CD14-positive monocyte (primary cell): Measurements from ENCODE around the gene LMBRD1. TPM values are rescaled to one million over a fixed set of nuclear protein-coding genes. Genes with fewer than 3 reads are reported as not detected.

ENCODE experiments used
- DNase-seq, 3 donors: peaks; one replicate each; pipeline ENCODE4 v3.0.0-alpha.2; 2011 to 2022
- H2AFZ ChIP-seq: 2 replicates; pipeline ENCODE4 v1.6.0; 2012; ENCODE audit warnings: mild to moderate bottlenecking, low read depth, low read length, inconsistent platforms; ENCODE audit not compliant: insufficient read depth, poor library complexity, severe bottlenecking
- H3K27ac ChIP-seq, 2 donors: 1 replicate in 1 of 2; 2 replicates in 1 of 2; pipeline ENCODE4 v1.5.1; 2012 to 2013; ENCODE audit warnings: low read length in 2 of 2, control low read depth in 1 of 2, inconsistent platforms in 1 of 2, low read depth in 1 of 2, mild to moderate bottlenecking in 1 of 2
- H3K27me3 ChIP-seq, 2 donors: one replicate each; pipeline versions ENCODE4 v1.6.0 to v1.6.1; 2011 to 2013; ENCODE audit warnings: low read length in 2 of 2; ENCODE audit not compliant: control insufficient read depth in 2 of 2, insufficient read depth in 2 of 2
- H3K36me3 ChIP-seq, 2 donors: replicated peaks in 1 of 2; 1 replicate in 1 of 2; 2 replicates in 1 of 2; pipeline versions ENCODE4 v1.5.1 to v1.6.1; 2012 to 2013; ENCODE audit warnings: low read length in 2 of 2, control low read depth in 1 of 2, inconsistent platforms in 1 of 2, mild to moderate bottlenecking in 1 of 2; ENCODE audit not compliant: insufficient read depth in 2 of 2, control insufficient read depth in 1 of 2
- H3K4me1 ChIP-seq, 2 donors: 1 replicate in 1 of 2; 2 replicates in 1 of 2; pipeline versions ENCODE4 v1.5.1 to v1.6.1; 2012 to 2013; ENCODE audit warnings: low read length in 2 of 2, control low read depth in 1 of 2, inconsistent platforms in 1 of 2, mild to moderate bottlenecking in 1 of 2, moderate library complexity in 1 of 2; ENCODE audit not compliant: insufficient read depth in 2 of 2, control insufficient read depth in 1 of 2
- H3K4me2 ChIP-seq: replicated peaks from 2 replicates; pipeline ENCODE3; 2012; ENCODE audit warnings: low read length, moderate library complexity, mild to moderate bottlenecking; ENCODE audit not compliant: poor library complexity, severe bottlenecking; ENCODE audit errors: extremely low read depth
- H3K4me3 ChIP-seq, 3 experiments: fragments of 200-600 bp in 1 of 3; sonication (generic) in 1 of 3; replicated peaks in 1 of 3; 1 replicate in 2 of 3; 2 replicates in 1 of 3; pipeline ENCODE4 v1.5.1; 2011 to 2013; ENCODE audit warnings: low read length in 3 of 3, mild to moderate bottlenecking in 3 of 3, control low read depth in 2 of 3, low read depth in 2 of 3, inconsistent platforms in 1 of 3, moderate library complexity in 1 of 3
- H3K79me2 ChIP-seq: 2 replicates; pipeline ENCODE4 v1.6.0; 2012; ENCODE audit warnings: mild to moderate bottlenecking, control low read depth, inconsistent platforms, low read length, moderate library complexity; ENCODE audit not compliant: insufficient read depth
- H3K9ac ChIP-seq: 2 replicates; pipeline ENCODE4 v1.6.0; 2017; ENCODE audit warnings: low read length, mild to moderate bottlenecking; ENCODE audit not compliant: insufficient read depth, poor library complexity, severe bottlenecking
- H3K9me3 ChIP-seq, 2 donors: replicated peaks in 1 of 2; 1 replicate in 1 of 2; 2 replicates in 1 of 2; pipeline versions ENCODE4 v1.5.1 to v1.6.1; 2012 to 2013; ENCODE audit warnings: low read length in 2 of 2, control low read depth in 1 of 2; ENCODE audit not compliant: control insufficient read depth in 1 of 2, insufficient read depth in 1 of 2
- H4K20me1 ChIP-seq: 2 replicates; pipeline ENCODE4 v1.6.0; 2012; ENCODE audit warnings: mild to moderate bottlenecking, low read length, control low read depth, moderate library complexity; ENCODE audit not compliant: insufficient read depth
- H3K27ac Mint-ChIP-seq, 7 donors: one replicate each; pipeline ENCODE4 v1.8.0; 2020; ENCODE audit warnings: mild to moderate bottlenecking in 7 of 7, mixed read lengths in 7 of 7, moderate library complexity in 6 of 7, inconsistent platforms in 2 of 7
- H3K27me3 Mint-ChIP-seq, 3 donors: one replicate each; pipeline ENCODE4 v1.8.0; 2021 to 2022; ENCODE audit warnings: low read depth in 3 of 3, mild to moderate bottlenecking in 3 of 3, mixed read lengths in 3 of 3, moderate library complexity in 3 of 3, inconsistent platforms in 1 of 3
- H3K36me3 Mint-ChIP-seq, 2 donors: one replicate each; pipeline ENCODE4 v1.8.0; 2020; ENCODE audit warnings: mixed read lengths in 2 of 2, inconsistent platforms in 1 of 2, mild to moderate bottlenecking in 1 of 2
- H3K4me1 Mint-ChIP-seq: one replicate; pipeline ENCODE4 v1.8.0; 2020; ENCODE audit warnings: mild to moderate bottlenecking, mixed read lengths
- H3K4me3 Mint-ChIP-seq, 2 donors: one replicate each; pipeline ENCODE4 v1.8.0; 2020; ENCODE audit warnings: mild to moderate bottlenecking in 2 of 2, mixed read lengths in 2 of 2, moderate library complexity in 1 of 2
- H3K9me3 Mint-ChIP-seq, 7 donors: one replicate each; pipeline ENCODE4 v1.8.0; 2020 to 2022; ENCODE audit warnings: mixed read lengths in 7 of 7, mild to moderate bottlenecking in 6 of 7, moderate library complexity in 6 of 7, inconsistent platforms in 2 of 7
- CTCF ChIP-seq: fragments of 200-600 bp; IDR thresholded peaks from one replicate; pipeline ENCODE4 v1.8.0; 2022; ENCODE audit warnings: antibody characterized with exemption, mild to moderate bottlenecking
- WGBS: methylation state at CpG from one replicate; pipeline ENCODE4 v1.1.5; 2013; ENCODE audit warnings: missing lambda C conversion rate; ENCODE audit not compliant: insufficient coverage; 5-methylcytosine and 5-hydroxymethylcytosine counted together
- intact Hi-C, 2 donors: fragments of 100-400 bp; cut with micrococcal nuclease; formaldehyde crosslinking; loops; one replicate each; pipeline versions ENCODE4 v1.15.0 to v1.15.1; 2023
- polyA plus RNA-seq, 3 donors: library from polyadenylated mRNA; depleted of rRNA in 1 of 3; unstranded in 2 of 3; stranded (reverse) in 1 of 3; fragments of 300-500 nt in 2 of 3; fragments of >200 nt in 1 of 3; fragmentation: Illumina TruSeq in 2 of 3; gene quantifications; 1 replicate in 2 of 3; 2 replicates in 1 of 3; pipeline ENCODE4 v1.2.3, GENCODE V29; 2012 to 2021

The LMBRD1 gene
- polyA plus RNA-seq, 3 donors: 24.7 to 71.6 (median 64.2) TPM

- intact Hi-C loops: no loop called here
- Histone ChIP-seq H3K4me2 (no peak overlapping the region), H3K36me3 (peaks cover 0 to 4% of the 10 kb centered on the region in 2 donors), H3K27me3 (no peaks in the 10 kb centered on the region), H3K9me3 (peaks cover 0 to 5% of the 10 kb centered on the region in 2 donors), H2AFZ (no peak overlapping the region), H3K9ac (no peak overlapping the region), H4K20me1 (peaks cover 88% of the 10 kb centered on the region), H3K4me1 (no peaks in the 10 kb centered on the region), H3K27ac (no peak overlapping the region), H3K79me2 (peaks cover 23% of the 10 kb centered on the region), H3K4me3 (no peak overlapping the region)
- no peak for DNase-seq
- no peak overlapping the region for H3K27ac Mint-ChIP-seq
- no CpG with 5 or more reads among the region's 1 CpG for WGBS
- TF ChIP-seq CTCF: no peak
- no peaks in the 10 kb centered on the region for H3K4me1 Mint-ChIP-seq
- H3K27me3 Mint-ChIP-seq: no peaks in the 10 kb centered on the region
- peaks cover 10 to 17% of the 10 kb centered on the region in 2 donors for H3K36me3 Mint-ChIP-seq
- H3K4me3 Mint-ChIP-seq: no peak overlapping the region
- peaks cover 0 to 10% (median 6%) of the 10 kb centered on the region in 7 donors for H3K9me3 Mint-ChIP-seq
Observed at GRCh38 chr6:69756907-69757306, 39.9 kb downstream of the LMBRD1 start.

- DNase-seq: no peak
- Histone ChIP-seq H3K9ac (no peak overlapping the region), H3K27ac (no peak overlapping the region), H3K4me2 (no peak overlapping the region), H3K36me3 (peaks cover 0 to 9% of the 10 kb centered on the region in 2 donors), H3K27me3 (no peaks in the 10 kb centered on the region), H3K79me2 (peaks cover 23% of the 10 kb centered on the region), H2AFZ (no peak overlapping the region), H3K4me3 (no peak overlapping the region), H3K9me3 (peaks cover 0 to 5% of the 10 kb centered on the region in 2 donors), H3K4me1 (no peaks in the 10 kb centered on the region), H4K20me1 (peaks cover 83% of the 10 kb centered on the region)
- Mint-ChIP-seq H3K36me3 (peaks cover 10 to 21% of the 10 kb centered on the region in 2 donors), H3K9me3 (peaks cover 0 to 10% (median 6%) of the 10 kb centered on the region in 7 donors), H3K4me1 (no peaks in the 10 kb centered on the region), H3K27me3 (no peaks in the 10 kb centered on the region), H3K4me3 (no peak overlapping the region), H3K27ac (no peak overlapping the region)
- TF ChIP-seq CTCF: no peak
- intact Hi-C loops: no loop called here
Observed at GRCh38 chr6:69756366-69756765, 40.4 kb downstream of the LMBRD1 start.
